Activated CD4-positive, alpha-beta T cell treated with anti-CD3 and anti-CD28 coated beads, Interleukin-2, amount 50 U/mL, for 1 hour (primary cell): Measurements from ENCODE around the gene FLYWCH1.

ENCODE experiments used
- DNase-seq: peaks from one replicate; pipeline ENCODE4 v3.0.0-alpha.2; 2020

The FLYWCH1 gene, protein sequence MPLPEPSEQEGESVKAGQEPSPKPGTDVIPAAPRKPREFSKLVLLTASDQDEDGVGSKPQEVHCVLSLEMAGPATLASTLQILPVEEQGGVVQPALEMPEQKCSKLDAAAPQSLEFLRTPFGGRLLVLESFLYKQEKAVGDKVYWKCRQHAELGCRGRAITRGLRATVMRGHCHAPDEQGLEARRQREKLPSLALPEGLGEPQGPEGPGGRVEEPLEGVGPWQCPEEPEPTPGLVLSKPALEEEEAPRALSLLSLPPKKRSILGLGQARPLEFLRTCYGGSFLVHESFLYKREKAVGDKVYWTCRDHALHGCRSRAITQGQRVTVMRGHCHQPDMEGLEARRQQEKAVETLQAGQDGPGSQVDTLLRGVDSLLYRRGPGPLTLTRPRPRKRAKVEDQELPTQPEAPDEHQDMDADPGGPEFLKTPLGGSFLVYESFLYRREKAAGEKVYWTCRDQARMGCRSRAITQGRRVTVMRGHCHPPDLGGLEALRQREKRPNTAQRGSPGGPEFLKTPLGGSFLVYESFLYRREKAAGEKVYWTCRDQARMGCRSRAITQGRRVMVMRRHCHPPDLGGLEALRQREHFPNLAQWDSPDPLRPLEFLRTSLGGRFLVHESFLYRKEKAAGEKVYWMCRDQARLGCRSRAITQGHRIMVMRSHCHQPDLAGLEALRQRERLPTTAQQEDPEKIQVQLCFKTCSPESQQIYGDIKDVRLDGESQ

DNA sequence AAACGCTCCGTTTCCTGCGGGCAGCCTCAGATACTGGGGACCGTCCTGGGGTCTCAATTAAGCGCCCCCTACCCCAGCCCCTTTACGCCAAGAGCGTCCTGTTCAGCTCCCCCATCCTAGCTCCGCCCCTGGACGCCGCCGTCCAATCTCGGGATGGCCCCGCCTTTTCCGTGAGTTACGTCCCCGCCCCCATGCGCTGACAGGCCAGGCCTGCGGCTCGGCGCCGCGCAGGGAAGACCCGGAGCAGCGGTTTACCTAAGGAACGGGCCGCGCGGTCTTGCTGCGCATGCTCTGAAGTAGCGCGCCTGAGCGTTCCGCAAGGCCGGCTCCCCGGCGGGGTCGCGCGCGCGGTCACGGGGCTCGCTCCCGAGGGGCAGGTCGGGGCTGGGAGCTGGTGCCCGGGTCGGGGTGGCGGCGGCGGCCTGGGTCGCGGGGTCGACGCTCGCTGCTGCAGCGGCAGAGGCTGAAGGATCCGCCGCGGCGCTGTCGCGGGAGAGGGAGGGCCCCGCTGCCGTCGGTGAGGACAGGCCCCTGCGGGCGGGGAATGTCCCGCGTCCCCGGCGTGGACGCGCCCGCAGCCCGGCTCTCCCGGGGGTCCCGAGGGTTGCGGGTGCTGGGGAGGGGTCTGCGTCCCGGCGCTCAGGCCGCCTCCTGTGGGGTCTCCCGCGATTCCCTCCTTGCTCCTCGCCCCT is at the start of gene FLYWCH1:
Gene FLYWCH1, plus strand, starts transcription at position 294 of the 692 bp plus-strand sequence. CDS start 17,755 bp downstream, outside the sequence.
- peak; percentile 99 for DNase-seq

DNA sequence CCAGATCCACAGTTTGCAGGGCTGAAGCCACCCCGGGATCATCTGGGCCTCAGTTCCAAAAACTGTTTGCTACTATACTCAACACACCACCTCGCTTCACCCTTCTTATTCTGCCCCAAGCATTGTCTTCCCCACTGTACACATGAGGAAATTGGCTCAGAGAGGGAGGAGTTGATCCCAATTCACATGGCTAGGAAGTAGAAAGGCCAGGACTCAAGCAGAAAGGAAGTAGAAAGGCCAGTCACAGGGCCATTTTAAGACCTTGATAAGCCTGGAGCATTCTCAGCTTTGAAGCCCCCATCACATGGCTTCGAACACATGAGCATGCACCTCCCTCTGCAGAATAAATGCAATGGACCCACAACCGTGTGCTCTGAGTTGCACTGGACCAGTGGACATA is 46.1 kb upstream of the FLYWCH1 start:
- no peak for DNase-seq

DNA sequence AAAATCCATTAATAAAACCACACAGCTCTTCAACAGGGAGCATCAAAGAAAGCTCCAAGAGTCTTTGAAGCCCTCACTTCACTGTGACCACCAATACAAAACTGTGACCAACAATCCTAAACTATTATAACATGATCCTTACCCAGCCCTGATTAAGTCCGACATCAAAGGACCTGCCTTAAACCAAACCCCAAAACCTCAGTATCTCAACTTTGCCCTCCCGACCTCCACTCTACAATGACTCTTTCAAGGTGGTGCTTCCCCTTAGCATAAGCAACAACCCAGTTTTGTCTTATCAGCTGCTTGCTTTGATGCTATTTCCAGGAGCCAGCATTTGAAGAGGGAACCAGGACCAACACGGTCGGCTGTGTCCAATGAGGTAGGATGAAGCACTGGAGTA is 45.3 kb upstream of the FLYWCH1 start:
- no peak for DNase-seq

DNA sequence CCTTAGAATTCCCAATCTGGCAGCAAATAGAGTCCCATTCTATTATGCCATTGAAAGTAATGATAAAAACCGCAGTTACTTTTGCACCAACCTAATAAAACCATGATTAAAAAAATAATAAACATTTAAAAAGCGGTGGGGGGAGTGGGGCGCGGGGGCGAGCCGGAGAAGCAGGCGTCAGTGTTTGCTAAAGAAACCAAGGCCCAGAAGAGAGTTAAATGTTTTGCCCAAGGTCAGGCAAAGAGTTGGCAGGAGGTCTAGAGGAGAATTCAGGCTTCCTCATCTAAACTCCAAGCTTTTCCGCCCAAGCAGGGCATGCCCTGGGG is 44.1 kb upstream of the FLYWCH1 start:
- no peak for DNase-seq

DNA sequence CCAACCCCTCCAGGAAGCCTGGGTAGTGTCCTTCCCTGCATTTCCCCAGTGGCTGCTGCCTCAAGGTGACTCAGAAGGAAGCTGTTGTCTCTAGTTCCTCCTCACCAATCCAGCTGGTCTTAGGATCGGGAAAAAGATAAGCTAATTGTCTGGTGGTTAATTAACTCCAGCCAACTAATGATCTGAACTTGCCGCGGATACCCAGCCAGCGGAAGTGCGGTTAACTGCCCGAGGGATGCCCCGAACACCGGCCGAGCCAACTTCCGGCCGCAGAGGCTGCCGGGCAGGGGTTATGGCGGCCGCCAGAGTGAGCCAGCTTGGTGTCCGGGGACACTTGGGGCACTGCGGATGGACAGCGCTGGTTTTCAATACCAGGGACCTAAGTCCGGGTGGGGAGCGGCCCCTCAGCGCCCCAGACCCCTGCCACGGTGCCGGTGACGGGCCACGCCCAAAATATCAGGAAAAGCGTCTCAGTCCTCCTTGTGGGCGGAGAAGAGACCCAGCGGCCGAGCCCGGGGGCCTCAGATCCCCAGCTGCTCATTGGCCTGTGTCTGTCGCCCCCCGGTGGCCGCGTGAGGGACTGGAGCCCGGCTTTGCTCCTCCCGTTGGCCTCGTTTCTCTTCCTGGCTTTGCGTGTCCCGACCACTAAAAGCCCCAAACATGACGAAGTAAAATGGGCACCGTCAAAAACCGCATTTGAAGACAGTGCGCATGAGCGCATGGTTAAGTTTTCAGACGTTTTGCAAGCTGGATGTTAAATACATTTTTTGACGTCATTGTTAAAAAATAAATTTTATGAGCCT is 43.5 kb upstream of the FLYWCH1 start:
- DNase-seq: peak; percentile 94

DNA sequence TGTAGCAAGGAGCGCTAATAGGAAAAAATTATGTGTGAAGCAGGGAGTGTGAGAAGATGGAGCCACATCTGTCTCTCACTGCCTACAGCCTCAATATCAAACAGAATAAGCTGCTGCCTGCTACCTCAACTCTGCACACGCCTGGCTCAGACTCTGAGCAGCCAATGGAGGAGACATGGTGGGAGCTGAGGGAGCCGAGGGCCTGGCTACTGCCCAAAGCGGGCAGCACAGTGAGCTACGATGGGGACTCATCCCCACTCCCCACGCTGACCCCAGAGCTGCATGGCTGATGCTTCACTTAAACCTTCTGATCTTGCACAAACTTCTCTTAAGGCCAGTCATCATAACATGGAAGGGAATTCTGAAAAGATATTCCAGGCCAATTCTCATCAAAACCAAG is 39.8 kb upstream of the FLYWCH1 start:
- no peak for DNase-seq

DNA sequence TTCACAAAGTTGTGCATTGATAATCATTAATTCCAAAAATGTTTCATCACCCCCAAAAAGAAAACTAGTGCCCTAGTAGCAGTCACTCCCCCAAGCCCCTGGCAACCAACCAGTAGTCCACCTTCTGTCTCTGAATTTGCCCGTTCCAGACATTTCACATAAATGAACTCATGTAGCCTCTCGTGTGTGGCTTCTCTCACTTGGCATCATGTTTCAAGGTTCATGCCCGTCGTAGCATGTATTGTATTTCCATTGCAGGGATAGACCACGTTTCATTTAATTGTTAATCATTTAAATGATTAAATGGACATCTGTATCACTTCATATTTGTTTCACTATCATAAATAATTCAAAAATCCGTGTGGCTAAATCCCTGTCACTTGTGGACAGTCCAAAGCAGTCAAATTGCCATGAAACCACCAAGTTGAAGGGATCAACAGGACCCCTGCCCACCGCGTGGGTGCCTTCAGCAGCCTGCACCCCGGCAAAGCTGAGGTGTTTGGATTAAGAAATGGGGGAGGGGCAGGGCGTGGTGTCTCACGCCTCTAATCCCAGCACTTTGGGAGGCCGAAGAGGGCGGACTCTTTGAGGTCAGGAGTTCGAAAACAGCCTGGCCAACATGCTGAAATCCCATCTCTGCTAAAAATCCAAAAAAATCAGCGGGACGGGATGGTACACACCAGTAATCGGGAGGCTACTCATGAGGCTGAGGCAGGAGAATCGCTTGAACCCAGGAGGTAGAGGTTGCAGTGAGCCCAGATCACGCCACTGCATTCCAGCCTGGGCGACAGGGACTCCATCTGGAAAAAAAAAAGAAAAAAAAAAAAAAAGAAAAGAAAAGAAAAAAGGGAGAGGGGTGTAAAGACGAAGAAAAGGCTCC is 37.5 kb upstream of the FLYWCH1 start:
- DNase-seq: no peak

DNA sequence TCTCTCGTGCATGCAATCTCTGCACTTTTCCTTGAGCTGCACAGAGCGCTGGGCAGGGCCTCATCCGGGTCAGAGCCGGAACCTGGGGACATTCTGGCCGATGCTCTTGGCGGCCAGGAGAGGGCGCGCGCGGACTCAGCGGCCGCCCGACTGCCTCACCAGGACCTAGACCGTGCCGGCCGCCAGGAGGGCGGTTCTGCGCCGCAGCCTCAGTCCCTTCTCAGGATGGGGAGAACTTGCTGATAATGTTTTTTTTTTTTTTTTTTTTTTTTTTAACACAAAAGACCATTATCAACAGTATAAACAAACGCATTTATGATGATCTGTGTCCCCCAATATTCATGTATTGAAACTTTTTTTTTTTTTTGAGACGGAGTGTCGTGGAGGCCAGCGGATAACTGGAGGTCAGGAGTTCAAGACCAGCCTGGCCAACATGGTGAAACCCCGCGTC is 36.8 kb upstream of the FLYWCH1 start:
- DNase-seq: peak; percentile 56

DNA sequence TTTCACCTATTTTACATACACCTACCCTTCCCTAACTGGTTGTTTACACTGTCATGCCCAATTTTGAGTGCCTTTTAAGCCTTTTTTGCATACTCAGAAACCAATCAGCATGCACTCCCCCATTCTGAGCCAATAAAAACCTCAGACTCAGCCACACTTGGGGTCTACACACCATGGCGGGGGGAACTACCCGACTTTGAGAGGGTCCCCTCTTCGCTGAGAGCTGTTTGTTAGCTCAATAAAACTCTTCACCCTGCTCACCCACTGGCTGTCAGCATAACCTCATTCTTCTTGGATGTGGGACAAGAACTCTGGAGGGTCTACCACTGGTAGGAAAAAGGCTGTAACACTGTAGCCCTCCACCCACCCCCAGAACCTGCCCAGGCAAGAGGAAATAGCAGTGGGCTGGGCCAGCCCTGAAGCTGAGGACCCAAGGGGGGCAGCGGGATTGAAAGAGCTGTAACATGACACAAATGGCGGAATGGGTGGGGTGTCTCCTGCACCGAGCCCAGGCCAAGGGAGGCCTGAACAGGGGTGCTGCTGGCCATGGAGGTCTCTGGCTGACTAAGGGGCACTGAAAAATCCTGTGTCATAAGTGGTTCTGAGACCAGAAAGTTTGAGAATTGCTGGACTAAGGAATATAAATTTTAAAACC is 31.8 kb upstream of the FLYWCH1 start:
- no peak for DNase-seq

DNA sequence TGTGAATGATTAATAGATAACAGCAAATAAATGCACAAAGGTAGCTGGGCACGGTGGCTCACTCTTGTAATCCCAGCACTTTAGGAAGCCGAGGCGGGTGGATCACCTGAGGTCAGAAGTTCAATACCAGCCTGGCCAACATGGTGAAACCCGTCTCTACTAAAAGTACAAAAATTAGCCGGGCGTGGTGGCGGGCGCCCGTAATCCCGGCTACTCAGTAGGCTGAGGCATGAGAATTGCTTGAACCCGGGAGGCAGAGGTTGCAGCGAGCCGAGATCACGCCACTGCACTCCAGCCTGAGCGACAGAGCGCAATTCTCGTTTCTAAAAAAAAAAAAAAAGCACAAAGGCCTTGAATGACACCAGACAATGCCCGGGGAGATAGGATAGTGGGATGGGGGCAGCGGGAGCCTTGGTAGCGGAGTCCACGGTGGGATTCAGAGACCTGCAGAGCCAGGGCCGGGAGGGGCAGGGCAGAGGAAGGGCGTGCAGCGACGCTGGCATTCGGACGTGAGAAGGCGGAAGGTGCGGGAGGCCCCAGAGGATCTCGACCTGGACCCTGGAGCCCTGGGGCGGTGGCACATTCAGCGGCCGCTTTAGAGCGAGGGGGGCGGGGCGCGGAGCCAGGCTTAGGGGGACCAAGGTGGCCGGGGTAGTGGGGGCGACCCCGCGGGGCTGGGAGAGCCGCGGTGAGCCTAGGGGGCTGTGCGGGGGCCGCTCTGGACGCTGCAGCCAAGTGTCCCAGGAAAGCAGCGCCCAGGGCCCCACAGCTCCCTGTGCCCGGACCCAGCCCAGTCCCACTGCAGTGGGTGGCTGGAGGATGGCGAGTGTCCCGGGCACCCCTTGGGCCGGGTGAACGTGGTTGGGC is 29.7 kb upstream of the FLYWCH1 start:
- DNase-seq: peak; percentile 20

DNA sequence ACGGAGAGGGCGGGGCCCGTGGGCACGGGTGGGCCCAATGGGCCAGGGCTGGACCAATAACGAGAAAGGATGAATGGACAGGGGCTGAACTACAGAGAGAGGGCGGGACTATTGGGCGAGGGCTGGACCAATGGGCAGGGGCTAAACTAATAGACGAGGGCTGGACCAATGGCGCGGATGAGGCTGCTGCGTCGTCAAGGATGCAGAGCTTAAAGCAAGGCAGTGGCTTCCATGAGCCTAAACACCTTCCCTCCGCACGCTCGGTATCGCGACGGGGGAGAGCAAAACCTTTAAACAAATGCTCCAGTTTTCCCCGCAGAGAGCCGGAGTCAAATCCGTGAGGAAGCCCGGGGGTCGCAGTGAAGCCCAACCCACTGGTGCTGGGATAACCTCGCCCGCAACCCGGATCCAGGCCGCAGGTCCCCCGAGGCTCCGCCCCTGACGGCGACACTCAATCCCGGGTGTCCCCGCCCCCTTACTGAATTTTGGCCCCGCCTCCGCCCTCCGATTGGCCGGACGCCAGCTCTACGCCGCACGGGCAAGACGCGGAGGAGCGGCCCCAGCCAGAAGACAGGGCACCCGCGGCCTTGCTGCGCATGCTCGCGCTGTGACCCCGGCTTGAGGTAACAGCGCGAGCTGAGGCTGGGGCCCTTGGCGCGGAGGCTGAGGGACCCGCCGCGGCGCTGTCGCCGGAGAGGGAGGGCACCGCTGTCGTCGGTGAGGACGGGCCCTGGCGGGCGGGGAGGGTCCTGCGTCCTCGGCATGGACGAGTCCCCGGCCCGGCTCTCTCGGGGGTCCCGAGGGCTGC is 28.9 kb upstream of the FLYWCH1 start, which contains the start of gene FLYWCH2:
Gene FLYWCH2, plus strand, starts transcription at position 566 of the 808 bp plus-strand sequence. CDS start 13,235 bp downstream, outside the sequence.
- DNase-seq: peak; percentile 100

DNA sequence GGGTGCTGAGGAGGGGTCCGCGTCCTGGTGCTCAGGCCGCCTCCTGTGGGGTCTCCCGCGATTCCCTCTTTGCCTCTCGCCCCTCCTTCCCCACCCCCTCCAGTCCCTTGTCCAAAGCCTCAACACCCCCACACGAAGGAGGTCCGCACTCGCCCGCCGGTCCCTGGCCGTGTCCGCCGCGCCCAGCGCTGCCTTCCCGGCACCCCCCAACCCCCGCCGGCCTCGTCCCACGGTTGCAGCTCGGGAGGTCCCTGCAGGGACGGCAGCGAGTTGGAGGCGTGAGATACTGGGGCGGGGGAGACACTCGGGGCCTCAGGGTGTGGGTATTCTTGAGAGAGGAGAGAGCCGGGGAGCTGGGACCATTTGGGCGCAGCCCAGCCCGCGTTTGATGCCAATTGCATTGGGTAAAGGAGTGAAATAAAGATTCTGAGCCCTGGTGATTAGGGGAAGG is 28.2 kb upstream of the FLYWCH1 start:
- no peak for DNase-seq

DNA sequence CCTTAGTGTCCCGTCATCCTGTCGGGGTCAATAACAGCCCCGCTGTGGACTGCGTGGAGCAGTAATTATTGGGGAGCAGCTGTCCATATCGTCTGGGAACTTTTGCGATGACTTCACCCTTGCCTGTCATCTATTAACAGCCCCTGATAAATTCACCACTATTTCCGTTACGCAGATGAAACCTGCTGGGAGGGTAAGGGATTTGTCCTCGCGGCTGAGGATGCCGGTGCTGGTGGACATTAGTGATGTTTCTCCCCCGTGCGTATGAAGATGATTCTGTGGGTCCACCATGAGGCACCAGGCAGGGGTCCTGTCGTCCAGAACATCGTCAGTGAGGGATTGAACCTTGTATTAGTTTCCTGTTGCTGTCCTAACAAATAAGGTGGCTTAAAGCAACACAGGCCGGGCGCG is 27.7 kb upstream of the FLYWCH1 start:
- DNase-seq: no peak

DNA sequence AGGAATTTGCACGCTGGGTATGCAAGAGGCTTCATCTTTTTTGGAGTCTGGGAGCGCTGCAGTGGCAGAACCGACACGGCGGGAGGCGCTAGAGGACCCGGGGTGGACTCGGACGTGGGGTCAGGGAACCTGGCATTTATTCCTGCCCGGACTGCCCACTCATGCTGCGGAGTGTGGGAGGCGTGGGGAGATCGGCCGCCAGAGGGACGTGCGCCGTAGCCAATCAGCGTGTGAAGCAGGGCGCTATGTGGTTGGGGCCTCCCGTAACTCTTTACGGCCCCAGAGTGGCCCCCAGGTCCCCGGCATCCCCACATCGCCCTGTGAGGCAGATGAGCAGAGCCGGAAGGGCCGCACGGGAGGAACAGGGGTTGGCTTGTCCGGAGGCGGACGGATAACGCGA is 17.5 kb upstream of the FLYWCH1 start:
- DNase-seq: no peak

DNA sequence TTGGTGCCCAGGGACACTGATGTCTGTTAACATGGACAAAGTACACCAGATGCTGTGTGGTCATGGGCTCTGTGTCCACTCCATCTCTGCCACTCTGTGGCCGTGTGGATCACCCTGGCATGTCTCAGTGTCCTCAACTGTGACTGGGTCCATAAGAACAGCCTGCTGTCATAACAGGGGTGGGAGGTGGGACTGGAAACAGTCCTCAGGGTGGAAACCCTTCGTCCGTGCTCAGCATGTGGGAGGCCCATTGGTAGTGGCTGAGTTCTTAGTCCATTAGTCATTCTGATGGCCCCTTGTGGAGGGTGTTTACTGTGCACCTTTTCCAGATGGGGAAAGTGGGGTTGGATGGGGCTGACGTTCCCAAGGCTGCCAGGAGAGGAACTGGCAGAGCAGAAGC is 15.9 kb upstream of the FLYWCH1 start:
- DNase-seq: no peak

DNA sequence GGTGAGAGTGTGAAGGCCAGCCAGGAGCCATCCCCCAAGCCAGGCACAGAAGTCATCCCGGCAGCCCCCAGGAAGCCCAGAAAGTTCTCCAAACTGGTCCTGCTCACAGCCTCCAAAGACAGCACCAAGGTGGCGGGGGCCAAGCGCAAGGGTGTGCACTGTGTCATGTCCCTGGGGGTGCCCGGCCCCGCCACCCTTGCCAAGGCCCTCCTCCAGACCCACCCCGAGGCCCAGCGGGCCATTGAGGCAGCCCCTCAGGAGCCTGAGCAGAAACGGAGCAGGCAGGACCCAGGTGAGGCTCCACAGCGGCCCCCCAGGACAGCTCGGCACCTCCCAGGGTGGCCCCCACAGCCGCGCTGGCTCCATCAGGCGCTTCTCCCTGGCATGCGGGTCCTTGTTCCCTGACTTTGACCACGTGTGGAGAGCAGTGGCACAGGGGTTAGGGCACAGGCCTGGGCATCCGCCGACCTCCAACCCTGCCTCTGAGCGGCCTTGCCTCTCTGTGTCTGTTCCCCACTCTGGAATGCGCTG is 15.2 kb upstream of the FLYWCH1 start:
- no peak for DNase-seq

DNA sequence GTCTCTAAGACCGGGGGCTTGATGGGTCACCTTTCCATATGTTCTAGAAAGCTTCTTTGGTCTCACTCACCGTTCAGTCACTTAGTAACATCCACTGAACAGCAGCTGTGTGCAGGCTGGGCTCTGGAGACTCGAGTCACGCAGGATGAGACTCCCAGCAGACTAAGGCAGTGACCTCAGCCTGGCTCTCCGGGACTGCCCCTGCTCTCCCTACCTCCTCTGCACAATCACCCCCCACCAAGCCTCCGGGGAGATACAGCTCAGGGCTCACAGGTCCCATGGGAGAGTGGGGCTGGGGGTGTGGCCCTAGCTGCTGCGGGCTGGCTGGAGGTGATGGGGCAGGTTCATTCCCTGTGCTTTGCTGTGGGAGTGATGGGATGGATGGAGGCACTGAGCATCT is 14.6 kb upstream of the FLYWCH1 start:
- no peak for DNase-seq

DNA sequence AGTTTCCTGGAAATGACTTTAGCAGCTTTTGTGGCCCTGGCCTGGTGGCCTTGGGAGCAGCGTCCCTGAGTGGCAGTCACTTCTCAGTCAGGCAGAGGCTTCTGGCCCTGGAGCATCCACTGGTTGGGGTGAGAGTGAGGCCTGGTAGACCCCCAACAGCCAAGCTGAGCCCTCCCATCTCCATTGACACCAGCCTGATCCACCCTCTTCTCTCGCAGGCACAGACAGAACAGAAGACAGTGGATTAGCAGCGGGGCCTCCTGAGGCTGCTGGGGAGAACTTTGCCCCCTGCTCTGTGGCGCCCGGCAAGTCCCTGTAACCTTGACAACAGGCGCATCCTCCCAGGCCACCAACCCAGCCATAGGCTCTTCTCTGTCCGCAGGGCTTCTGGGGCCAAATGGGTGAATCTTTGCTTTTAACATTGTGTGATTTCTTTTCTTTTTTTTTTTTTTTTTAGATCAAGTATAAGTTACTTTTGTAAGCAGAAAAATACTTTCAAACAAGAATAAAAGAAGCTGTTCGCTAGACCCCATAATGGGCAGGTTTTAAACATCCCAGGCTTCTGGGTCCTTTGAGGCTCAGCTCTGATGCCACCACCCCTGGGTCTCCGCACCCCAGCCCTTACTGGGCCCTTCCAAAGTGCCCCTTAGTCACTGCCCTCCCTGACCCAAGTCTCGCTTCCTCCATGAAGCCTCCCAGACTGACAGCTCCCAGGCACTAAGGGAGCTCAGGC is 12.7 kb upstream of the FLYWCH1 start:
- DNase-seq: no peak
